Muscle of back (tissue), 13 donors: ENCODE data around the gene PARL. TPM values are rescaled to one million over a fixed set of nuclear protein-coding genes. Genes with fewer than 3 reads are reported as not detected.

Source experiments
- DNase-seq, 3 donors: peaks; one replicate each; pipeline versions ENCODE4 v3.0.0 to v3.0.0-alpha.2; 2013
- long read RNA-seq, 9 donors: transcript quantifications; one replicate each; lab custom pipeline, GENCODE V29; 2026
- polyA plus RNA-seq, 10 donors: library from polyadenylated mRNA; unstranded; fragments of 120-200 nt; gene quantifications; one replicate each; pipeline ENCODE4 v1.2.1, GENCODE V29; 2013; ENCODE audit not compliant: insufficient read length in 10 of 10

Gene PARL, protein sequence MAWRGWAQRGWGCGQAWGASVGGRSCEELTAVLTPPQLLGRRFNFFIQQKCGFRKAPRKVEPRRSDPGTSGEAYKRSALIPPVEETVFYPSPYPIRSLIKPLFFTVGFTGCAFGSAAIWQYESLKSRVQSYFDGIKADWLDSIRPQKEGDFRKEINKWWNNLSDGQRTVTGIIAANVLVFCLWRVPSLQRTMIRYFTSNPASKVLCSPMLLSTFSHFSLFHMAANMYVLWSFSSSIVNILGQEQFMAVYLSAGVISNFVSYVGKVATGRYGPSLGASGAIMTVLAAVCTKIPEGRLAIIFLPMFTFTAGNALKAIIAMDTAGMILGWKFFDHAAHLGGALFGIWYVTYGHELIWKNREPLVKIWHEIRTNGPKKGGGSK
- 10 to 100 TPM; 25.0 to 39.7 (median 31.6) TPM for polyA plus RNA-seq
- long read RNA-seq, donor 1, transcript PARL-202 (10 exons, 1,414 nt) = major isoform, 10 of 14 reads
- long read RNA-seq, donor 1, partial matches to known transcripts = 0 of 14 reads
- long read RNA-seq, donor 1, other reads (novel, unspliced or antisense) = 0 of 14 reads
- long read RNA-seq, donor 2, transcript PARL-202 (10 exons, 1,414 nt) = major isoform, 20 of 24 reads
- long read RNA-seq, donor 2, partial matches to known transcripts = 0 of 24 reads
- long read RNA-seq, donor 2, other reads (novel, unspliced or antisense) = 0 of 24 reads
- long read RNA-seq, donor 3 = 0 reads
- long read RNA-seq, donor 4, transcript PARL-202 (10 exons, 1,414 nt) = major isoform, 14 of 25 reads
- long read RNA-seq, donor 4, partial matches to known transcripts = 5 of 25 reads
- long read RNA-seq, donor 4, other reads (novel, unspliced or antisense) = 0 of 25 reads
- long read RNA-seq, donor 5, partial matches to known transcripts = 0 of 8 reads
- long read RNA-seq, donor 5, other reads (novel, unspliced or antisense) = 0 of 8 reads
- long read RNA-seq, donor 6, transcript PARL-202 (10 exons, 1,414 nt) = major isoform, 16 of 22 reads
- long read RNA-seq, donor 6, partial matches to known transcripts = 0 of 22 reads
- long read RNA-seq, donor 6, other reads (novel, unspliced or antisense) = 0 of 22 reads
- long read RNA-seq, donor 7, transcript PARL-202 (10 exons, 1,414 nt) = major isoform, 13 of 16 reads
- long read RNA-seq, donor 7, partial matches to known transcripts = 0 of 16 reads
- long read RNA-seq, donor 7, other reads (novel, unspliced or antisense) = 0 of 16 reads
- long read RNA-seq, donor 8, transcript PARL-202 (10 exons, 1,414 nt) = major isoform, 8 of 15 reads
- long read RNA-seq, donor 8, partial matches to known transcripts = 6 of 15 reads
- long read RNA-seq, donor 8, other reads (novel, unspliced or antisense) = 0 of 15 reads
- long read RNA-seq, donor 9, partial matches to known transcripts = 0 of 1 reads
- long read RNA-seq, donor 9, other reads (novel, unspliced or antisense) = 0 of 1 reads

DNA sequence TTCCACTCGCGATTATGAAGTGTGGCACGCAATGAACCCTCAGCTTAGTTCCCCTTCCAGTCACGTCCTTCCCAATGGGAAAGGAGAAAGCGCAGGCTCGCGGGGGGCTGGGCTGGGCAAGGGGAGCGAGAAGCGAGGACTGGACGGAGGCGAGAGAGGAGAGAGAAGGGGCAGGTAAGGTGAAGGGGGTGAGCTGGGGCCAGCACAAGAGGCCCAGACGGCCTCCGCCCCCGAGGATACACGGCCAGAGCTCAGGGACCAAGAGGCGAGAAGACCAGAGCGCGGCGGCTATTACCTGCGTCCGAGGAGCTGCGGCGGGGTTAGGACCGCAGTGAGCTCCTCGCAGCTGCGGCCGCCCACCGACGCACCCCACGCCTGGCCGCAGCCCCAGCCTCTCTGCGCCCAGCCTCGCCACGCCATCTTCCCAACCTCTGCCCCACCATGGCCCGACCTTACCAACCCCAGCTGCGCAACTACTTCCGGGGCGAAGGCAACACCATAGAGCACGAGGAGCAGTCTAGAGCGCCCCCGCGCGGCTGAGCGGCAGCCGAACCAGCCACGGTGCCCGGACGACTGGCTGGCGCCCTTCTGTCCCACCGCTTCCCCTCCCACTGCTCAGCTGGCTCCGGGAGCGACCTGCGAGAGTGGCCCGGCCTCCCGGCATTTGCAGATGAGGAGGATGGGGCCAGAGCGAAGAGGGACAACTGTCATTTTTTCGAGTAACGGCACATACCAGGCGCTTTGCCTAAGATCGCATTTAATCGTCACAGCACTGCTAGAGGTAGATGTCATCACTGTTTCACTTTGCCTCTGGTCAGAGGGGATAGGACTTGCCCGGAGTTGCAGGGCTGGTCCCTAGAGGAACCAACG lies at the start of gene PARL:
PARL (minus strand) TSS at position 454 of the 870 bp plus-strand sequence; CDS start at position 420, 34 bp downstream.
- DNase-seq = peak; percentile 91 to 97 (median 95)

DNA sequence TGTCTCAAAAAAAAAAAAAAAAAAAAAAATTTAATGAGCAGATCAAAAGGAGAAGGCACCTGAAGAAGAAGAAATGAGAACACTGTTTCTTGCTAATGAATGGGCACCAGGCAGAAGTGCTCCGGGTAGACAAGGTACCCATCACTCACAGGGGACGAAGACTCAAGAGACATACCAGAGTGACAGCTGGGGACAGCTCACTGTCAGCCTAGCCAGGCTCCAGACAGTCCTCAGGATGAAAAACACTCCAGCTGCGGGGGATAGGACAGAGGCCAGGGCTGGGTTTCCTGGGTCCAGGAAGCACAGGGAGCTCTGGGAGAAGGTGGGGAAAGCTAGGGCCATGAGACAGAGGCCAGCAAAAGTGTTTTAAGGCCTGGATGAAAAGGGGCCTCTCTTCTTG lies 48.5 kb upstream of the PARL start:
- DNase-seq = no peak

DNA sequence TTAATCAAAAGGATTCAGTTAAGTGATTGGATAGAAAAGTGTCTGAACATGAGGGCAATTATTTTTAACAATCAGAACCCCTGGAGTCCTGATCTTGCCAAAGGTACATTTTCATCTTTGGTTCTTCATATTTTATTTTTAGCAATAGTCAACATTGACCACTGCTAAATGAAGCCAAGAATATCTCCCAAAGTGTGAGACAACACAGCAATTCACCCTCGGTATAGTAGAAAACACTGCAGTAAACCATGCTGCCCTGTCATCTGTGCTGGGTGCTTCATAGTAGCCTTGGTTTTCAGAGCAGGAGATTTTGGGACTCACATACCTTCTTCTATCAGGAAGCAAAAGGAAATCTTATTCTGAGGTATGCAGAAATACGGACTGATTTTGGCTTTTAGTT lies 47.2 kb upstream of the PARL start:
- no peak for DNase-seq

DNA sequence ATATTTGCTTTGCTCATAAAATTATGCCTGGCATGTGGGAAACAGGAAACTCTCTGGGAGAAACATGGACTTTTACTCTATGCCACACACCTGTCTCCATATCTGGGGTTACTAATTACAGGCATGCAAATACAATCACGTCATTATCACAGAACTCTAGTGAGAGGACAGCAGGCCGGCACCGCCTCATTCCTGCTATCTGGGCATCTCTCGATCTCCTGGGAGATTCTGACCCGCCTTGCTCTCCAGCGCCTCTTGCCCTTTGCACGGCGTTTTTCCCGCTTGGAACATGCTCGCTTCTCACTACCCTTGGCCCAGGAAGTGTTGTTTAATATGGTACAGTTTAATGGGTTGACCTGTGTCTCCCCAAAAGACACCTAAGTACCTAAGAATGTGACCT lies 45.4 kb upstream of the PARL start:
- DNase-seq = no peak

DNA sequence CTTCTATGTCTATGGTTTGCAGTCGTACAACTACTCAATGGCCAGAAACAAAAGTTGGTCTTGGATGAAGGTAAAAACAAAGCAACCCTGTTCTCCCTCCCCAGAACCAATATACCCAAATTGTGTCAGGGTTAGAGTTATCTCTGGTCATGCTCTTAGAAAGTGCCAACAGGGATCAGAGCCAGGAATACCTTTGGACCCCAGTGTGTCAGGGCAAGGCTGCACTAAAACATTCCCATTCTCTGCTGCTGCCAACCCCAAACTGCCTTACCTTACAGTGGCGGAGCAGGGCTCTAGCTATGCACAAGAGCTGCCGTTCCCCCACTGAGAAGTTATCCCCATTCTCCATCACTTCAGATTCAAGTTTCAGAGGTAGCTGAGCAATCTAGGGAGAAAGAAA lies 42.4 kb upstream of the PARL start:
- no peak for DNase-seq

DNA sequence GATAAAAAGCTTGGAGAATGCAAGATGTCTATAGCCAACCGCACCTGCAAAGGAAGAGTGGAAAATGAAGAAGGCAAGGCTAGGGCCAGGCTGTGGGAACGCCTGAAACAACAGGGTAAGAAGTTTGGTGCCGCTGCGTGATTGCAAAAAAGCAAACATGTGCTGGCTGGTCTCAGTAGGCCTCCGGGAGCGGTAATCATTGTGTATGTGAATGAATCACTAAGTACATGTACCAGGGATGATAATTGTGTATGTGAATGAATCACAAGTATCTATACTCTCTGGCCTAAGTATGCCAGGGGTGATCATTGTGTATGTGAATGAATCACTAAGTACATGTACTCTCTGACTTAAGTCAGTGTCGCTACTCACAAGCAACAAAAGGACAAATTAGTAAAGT lies 40.3 kb upstream of the PARL start:
- peak in 1 of 3 donors; percentile 10 for DNase-seq

DNA sequence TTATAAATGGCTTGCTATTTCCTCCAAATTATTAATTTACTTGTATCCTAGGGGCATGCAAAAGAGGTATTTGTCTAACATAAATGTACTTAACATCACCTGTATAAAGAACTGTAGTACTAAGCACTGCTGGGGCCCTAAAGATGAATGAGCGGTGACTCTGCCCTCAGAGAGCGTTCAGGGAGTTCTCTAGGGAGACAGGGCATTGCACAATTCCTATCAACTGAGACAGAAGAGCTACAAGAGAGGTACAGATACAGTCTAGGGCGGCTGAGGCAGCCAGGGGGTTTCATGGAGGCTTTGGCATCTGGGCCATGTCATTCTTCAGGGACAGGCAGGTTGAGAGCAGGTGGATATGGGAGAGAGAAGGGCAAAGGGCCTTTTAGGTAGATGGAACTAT lies 39.9 kb upstream of the PARL start:
- DNase-seq = no peak

DNA sequence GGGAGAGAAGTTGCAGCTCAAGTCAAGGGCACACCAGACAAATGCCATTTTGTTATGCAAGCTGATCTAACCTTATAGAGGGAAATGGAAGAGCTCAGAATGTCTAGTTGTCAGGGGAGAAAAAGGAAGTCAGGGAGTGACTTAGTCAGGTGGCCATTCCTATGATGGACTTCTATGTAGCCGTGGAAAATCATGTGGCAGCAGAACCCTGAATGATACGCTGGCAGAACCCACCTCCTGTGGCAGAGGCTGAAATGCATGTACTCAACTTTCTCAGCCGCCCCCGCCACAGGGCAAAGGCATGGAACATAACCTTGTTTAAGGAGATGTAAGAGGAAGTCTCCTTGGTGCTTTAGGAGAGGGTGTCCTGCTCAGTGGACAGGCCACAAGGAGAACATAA lies 37.7 kb upstream of the PARL start:
- no peak for DNase-seq

DNA sequence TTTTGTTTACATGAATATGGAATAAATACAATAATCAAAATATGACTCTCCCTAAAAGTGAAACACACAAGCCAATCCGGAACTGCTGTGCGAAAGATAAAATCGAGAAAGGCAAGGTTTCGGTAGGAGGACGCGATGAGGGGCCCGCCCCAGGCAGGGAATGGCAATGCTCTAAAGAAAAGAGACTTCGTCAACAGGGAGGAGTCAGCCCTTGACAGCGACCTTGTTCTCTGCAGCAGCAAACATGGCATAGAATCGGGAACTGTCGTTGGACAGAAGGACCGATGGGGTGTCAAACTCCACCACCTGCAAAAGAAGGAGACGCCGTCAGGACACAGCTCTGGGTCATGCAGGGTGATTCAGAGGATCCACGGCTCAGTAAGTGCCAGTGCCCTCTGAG lies 36.4 kb upstream of the PARL start:
- DNase-seq = no peak

DNA sequence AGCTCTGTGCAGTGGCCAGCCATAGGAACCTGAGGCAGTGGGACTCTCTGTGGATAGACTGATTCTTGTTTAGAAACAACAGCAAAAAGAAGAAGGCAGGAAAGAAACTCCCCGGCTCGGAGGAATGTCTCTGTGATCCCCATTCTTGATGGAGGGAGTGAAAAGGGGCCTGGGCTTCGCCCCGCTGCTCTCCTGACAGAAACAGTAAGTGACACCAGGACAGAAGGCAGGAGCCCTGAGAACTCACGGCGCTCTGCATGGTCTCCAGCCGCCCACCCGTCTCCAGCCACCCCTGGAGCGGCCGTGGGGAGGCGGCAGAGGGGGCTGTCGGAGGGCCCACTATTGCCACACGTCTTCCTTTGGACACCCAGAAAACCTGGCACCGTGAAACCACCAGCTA lies 35.7 kb upstream of the PARL start:
- DNase-seq = no peak

DNA sequence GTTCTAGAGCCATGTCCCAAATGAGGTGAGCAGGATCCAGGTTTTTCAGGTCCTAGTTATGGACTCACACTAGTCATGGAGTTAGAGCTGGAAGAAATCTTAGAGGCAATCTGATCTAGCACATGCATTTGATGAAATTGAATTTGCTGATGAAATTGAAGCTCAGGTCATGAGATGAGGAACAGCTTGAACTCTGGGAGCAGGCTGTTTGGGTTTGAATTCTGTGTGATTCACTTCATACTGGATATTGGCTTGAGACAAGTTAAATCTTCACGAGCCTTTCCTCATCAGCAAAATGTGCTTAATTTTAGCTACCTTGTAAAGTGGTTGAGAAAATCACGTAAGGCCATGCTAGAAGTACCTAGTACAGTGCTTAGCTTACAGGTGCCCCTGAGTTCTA lies 33.5 kb upstream of the PARL start:
- DNase-seq = no peak

DNA sequence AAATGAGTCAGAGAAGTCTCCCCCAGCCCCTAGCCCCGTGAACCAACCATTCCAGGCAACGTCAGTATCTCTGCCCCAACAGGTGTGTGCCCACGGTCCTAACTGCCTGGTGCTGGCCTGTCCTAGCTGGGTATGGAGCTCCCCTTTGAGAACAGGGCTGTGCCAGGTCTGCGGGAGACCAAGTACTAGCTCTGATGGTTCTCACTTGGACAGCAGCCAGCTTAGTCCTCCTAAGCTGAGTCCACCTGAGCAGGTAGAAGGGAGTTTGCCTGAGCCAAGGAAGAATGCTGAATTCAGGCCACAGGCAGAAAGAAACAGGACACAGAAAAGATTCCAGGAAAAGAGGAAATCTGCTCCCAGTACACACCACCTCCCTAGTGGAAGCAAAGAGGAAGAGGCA lies 33.1 kb upstream of the PARL start:
- DNase-seq = no peak

DNA sequence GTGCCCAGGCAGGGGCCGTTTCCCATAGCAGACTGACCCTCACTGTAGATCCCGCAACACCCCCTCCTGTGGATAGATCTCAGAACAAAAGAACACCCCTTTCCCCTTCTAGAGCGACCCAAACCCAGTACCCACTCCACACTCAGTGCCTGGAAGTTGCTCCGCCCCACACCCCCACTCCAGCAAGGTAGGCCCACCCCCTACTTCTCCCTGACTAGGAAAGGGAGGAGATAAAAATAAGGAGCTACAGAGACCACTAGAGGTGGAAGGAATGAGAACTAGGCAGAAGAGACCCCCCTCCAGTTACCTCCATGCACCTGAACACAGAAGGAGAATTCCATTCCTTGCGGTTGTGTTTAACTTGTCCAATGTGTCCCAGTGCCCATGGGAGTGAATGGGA lies 30.2 kb upstream of the PARL start:
- no peak for DNase-seq

DNA sequence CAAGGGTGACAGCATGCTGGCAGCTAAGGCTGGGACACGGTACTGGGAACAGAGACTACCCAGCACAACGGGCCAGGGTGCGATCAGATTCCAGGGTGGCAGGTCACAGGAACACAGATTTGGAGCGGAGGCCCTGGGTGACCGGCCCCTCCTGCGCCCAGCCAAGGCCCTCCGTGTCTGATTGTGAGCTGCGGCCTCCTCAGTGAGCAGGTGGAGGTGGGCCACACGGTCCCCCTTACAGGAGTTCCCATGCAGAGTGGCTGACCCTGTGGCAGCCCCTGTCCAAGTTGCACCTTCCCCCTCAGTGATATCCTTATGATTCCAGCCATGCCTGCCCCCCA lies 28.9 kb upstream of the PARL start:
- DNase-seq = no peak

DNA sequence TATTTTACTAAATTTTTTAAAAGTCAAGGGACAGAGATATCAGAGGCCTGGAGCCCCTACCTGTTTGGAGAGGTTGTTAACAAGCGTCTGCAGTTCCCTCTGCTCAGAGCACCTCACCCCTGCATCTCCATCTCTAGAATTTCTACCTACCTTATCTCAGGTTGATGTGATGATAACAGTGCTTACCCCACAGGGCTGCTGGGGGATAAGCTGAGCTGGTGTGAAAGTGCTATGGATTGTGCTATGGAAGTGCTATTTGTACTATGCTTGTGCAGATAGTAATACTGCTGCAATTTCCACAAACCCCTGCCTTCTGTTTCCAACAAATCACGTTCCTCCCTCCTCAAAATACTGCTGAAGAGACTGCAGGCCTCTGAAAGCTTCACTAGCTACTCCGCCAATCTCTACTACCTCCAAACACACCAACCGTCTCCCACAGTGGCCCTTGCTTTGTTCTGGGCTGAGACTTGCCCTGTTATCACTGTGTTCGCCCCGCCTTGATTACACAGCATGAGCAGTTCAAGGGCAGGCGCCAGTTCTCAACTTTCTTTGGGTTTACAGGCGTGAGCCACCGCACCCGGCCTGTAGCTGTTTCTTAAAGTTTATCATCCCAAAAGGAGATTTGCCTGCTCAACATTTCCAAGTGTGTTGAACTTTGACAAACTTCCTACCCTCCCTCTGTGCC lies 28.4 kb upstream of the PARL start:
- DNase-seq = no peak

DNA sequence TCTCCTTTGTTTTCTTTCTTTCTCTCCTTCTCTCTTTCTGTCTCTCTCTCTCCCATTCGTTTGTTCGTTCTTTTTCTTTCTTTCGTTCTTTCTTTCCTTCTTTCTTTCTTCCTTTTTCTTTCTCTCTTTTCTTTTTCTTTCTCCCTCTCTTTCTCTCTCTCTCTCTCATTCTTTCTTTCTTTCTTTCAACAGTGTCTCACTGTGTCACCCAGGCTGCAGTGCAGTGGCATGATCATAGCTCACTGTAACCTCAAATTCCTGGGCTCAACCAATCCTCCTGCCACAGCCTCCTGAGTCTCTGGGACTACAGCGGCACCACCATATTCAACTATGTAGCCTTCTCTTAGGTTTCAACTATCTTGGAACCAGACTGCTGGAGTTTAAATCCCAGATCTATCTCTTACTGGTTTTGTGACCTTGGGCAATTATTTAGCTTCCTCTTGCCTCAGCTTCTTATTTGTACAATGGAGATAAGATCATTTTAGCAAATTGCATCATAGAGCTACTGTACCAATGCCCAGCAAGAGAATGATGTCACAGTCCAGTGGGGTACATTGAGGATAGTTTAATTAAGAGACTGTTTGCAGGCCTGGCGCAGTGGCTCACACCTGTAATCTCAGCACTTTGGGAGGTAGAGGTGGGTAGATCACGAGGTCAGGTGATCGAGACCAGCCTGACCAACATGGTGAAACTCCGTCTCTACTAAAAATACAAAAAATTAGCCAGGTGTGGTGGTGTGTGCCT lies 27.3 kb upstream of the PARL start:
- DNase-seq = no peak

DNA sequence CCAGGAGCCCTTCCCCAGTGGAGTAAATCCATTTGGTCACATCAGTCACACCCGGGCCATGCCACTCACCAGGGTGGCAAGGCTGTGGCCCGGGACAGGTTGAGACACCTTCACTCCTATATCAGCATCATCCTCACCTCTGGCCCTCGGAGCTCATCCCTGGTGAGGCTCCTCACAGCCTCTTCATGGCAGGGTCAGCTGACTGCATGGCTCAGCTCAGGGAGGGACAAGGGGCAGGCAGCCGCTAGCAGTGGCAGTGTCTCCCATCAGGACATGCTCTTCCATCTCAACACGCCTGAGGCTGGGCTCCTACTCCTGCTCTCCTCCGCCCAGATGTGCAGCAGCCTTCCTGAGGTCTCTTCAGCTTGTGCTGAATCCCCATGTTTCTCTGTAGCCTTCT lies 26.4 kb upstream of the PARL start:
- DNase-seq = no peak

DNA sequence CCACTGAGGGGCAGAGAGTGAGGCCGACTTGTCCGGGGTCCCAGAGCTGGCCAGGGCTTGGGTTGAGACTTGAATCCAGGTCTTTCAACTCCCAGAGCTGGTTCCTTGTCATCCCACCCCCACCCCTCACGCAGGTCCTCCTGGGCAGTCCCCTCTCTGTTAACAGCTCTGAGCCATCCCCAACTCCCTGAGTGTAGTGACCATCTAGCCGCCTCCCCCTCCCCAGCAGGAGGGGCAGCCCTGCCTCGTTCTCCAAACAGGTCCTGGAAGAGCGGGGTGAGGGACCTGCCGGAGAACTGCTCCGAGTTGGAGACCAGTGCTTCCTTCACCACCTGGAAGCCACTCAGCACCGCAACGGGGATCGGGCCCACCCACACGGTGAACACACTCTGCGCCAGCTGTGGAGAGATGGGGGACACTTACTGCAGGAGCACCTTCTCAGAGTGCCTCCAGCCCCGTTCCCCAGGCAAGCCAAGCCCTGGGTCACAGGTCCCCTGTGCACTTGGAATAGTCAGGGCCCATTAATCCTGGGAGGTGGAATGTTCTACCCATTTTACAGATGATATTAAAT lies 24.4 kb upstream of the PARL start:
- DNase-seq = no peak

DNA sequence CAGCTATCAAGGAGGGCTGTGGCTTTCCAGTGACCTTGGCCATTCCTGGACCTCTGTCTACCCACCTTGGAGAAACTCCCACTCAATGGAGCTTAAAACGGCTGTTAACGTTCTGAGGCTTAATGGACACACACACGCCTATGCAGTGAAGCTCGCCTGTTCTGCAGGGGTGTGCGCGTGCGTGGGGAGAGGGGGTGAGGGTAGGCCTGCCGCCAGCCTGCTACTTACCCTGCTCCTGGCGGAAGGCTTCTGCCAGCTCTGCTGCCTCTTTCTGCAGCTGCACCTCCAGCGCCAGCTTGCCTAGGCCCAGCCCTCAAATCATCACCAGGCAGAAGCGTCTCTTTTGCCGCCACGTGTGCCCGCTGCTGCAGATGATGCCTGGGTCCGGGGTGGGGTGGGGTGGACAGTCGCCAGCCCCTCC lies 23.2 kb upstream of the PARL start:
- no peak for DNase-seq
